D721Med (cell line): ENCODE results near the gene SCN4B.

Experiments used
- DNase-seq: peaks from one replicate; pipeline ENCODE4 v3.0.0; 2011; ENCODE audit warnings: low spot score; ENCODE audit not compliant: insufficient read length
- FAIRE-seq: peaks from 2 replicates; lab custom pipeline; 2011; peaks lifted over from hg19 to GRCh38; lab: Jason Lieb, UNC
- CTCF ChIP-seq: IDR thresholded peaks from 2 replicates; pipeline ENCODE4 v1.5.1; 2012; ENCODE audit warnings: mild to moderate bottlenecking, control low read depth; ENCODE audit not compliant: insufficient read depth; ENCODE audit errors: missing control alignments

Gene SCN4B

GRCh38 chr11:118105657-118106305, 46.8 kb downstream of the SCN4B start:
- TF ChIP-seq CTCF = no peak
- DNase-seq (no peak), FAIRE-seq (no peak)

- DNase-seq = no peak
- FAIRE-seq = no peak
- TF ChIP-seq CTCF = no peak
These were observed 48.1 kb downstream of the SCN4B start for GRCh38 chr11:118104491-118104890.

- no peak for DNase-seq
- no peak for FAIRE-seq
- no peak for TF ChIP-seq CTCF
These were observed 49.8 kb downstream of the SCN4B start for GRCh38 chr11:118102721-118103261.

GRCh38 chr11:118100691-118101232, 51.9 kb downstream of the SCN4B start:
- DNase-seq = no peak
- no peak for FAIRE-seq
- no peak for TF ChIP-seq CTCF

GRCh38 chr11:118099838-118100556, 52.6 kb downstream of the SCN4B start:
- no peak for FAIRE-seq
- no peak for DNase-seq

GRCh38 chr11:118098996-118099837, 53.4 kb downstream of the SCN4B start:
- FAIRE-seq (no peak), DNase-seq (peak; percentile 47)
- TF ChIP-seq CTCF = no peak

More at GRCh38 chr11:118099838-118100556, 52.6 kb downstream of the SCN4B start:
- no peak for TF ChIP-seq CTCF
